ENCODE measurements around the gene NLK. TPM values are rescaled to one million over a fixed set of nuclear protein-coding genes. Genes with fewer than 3 reads are reported as not detected.
"Not testable (repeated sequence)": the region's sequence is repeated elsewhere in the genome, so short reads cannot be mapped to it uniquely, and the experiment has no call there.

NLK gene
- total and polyA plus RNA-seq, 2 of the 13 experiments (the other 11 are each of a cell fraction or from before 2014, with no cell fraction given), result 13.4 to 14.6 TPM

GRCh38 chr17:28076144-28076543 is 33.7 kb downstream of the NLK start:
- CTCF ChIA-PET (ENCODE audit: low intra/inter-chr PET ratio, low total read pairs), result no interaction called here
- H3K27ac ChIP-seq (ENCODE audit: extremely low read length, insufficient read depth, low read length), result no peak overlapping the region
- H3K4me3 ChIP-seq (replicated peaks in 1 of 3; ENCODE audit: insufficient read depth in 1 of 3, low read depth in 2 of 3, low read length in 3 of 3), result no peak overlapping the region
- H3K4me2 ChIP-seq (ENCODE audit: low read depth, low read length), result no peak overlapping the region
- no peak overlapping the region for H2AFZ ChIP-seq (ENCODE audit: low read length)
- no peak overlapping the region for H3K9ac ChIP-seq (ENCODE audit: insufficient read depth, low read depth, low read length)
- no peaks in the 10 kb centered on the region for H3K79me2 ChIP-seq (ENCODE audit: insufficient read depth, low read length)
- DNase-seq (ENCODE audit: low spot score), result no peak
- no CpG with 5 or more reads among the region's 1 CpG for WGBS (ENCODE audit: low lambda C conversion rate)
- H3K4me1 ChIP-seq (ENCODE audit: insufficient read depth, low read length), result peaks cover 10% of the 10 kb centered on the region
- intact Hi-C loops (cut with micrococcal nuclease; ENCODE audit: unreplicated experiment), result no loop called here
- no peak for ATAC-seq
- POLR2A ChIA-PET, result interaction anchor here (1.7 kb wide), 1 partner anchor 35 kb away, joined by 7 read pairs; no protein-coding TSS in a partner anchor
- no peaks in the 10 kb centered on the region for H4K20me1 ChIP-seq (ENCODE audit: insufficient read depth, low read length)
- in situ Hi-C loops (cut with HindIII; ENCODE audit: extremely low pct_ligation_motif_present, low pct_unique_long_range_greater_than_20kb), result no loop called here
- peaks cover 7% of the 10 kb centered on the region for H3K9me3 ChIP-seq (ENCODE audit: low read length)
- no peak for FAIRE-seq
- BruUV-seq (replicated peaks), result no TSS peak
- no peaks in the 10 kb centered on the region for H3K27me3 ChIP-seq (ENCODE audit: control insufficient read depth in 1 of 2, insufficient read depth in 2 of 2, low read length in 2 of 2)
- no peaks in the 10 kb centered on the region for H3K36me3 ChIP-seq (replicated peaks in 1 of 2; ENCODE audit: control insufficient read depth in 1 of 2, insufficient read depth in 2 of 2, low read length in 2 of 2)
- TF ChIP-seq FOXO4 (CRISPR knock-in tag; conservative IDR thresholded peaks at IDR 0.05), result no peak
- no peak for TF ChIP-seq ZNF746 (CRISPR knock-in tag; IDR thresholded peaks at IDR 0.05)
- no peak for TF ChIP-seq SIN3A (IDR thresholded peaks at IDR 0.05; ENCODE audit: borderline replicate concordance, low read depth, low read length)
- no peak for TF ChIP-seq ARID5B (CRISPR knock-in tag; IDR thresholded peaks at IDR 0.05)
- no peak for TF ChIP-seq PRPF4 (IDR thresholded peaks at IDR 0.05; ENCODE audit: low read depth, low read length, poor library complexity, severe bottlenecking)
- TF ChIP-seq SOX5 (CRISPR knock-in tag; IDR thresholded peaks at IDR 0.05; ENCODE audit: borderline replicate concordance), result no peak
- no peak for TF ChIP-seq ZBED4 (CRISPR knock-in tag; IDR thresholded peaks at IDR 0.05; ENCODE audit: borderline replicate concordance)

GRCh38 chr17:28077140-28077539 is 34.7 kb downstream of the NLK start:
- H3K79me2 ChIP-seq (ENCODE audit: insufficient read depth, low read length); ATAC-seq; in situ Hi-C loops (cut with HindIII; ENCODE audit: extremely low pct_ligation_motif_present, low pct_unique_long_range_greater_than_20kb); CTCF ChIA-PET (ENCODE audit: low intra/inter-chr PET ratio, low total read pairs); POLR2A ChIA-PET; H3K4me2 ChIP-seq (ENCODE audit: low read depth, low read length); H3K4me3 ChIP-seq (replicated peaks in 1 of 3; ENCODE audit: insufficient read depth in 1 of 3, low read depth in 2 of 3, low read length in 3 of 3); H3K9me3 ChIP-seq (ENCODE audit: low read length); H2AFZ ChIP-seq (ENCODE audit: low read length); BruUV-seq (replicated peaks); FAIRE-seq; DNase-seq (ENCODE audit: low spot score); H3K27me3 ChIP-seq (ENCODE audit: control insufficient read depth in 1 of 2, insufficient read depth in 2 of 2, low read length in 2 of 2); intact Hi-C loops (cut with micrococcal nuclease; ENCODE audit: unreplicated experiment); H4K20me1 ChIP-seq (ENCODE audit: insufficient read depth, low read length); H3K36me3 ChIP-seq (replicated peaks in 1 of 2; ENCODE audit: control insufficient read depth in 1 of 2, insufficient read depth in 2 of 2, low read length in 2 of 2); H3K9ac ChIP-seq (ENCODE audit: insufficient read depth, low read depth, low read length); H3K27ac ChIP-seq (ENCODE audit: extremely low read length, insufficient read depth, low read length): not testable (repeated sequence)
- WGBS (ENCODE audit: low lambda C conversion rate), result 96% methylated on average over 6 of the region's 6 CpGs
- peaks cover 19% of the 10 kb centered on the region for H3K4me1 ChIP-seq (ENCODE audit: insufficient read depth, low read length)
